ENCODE measurements around the gene ZDHHC13.
A peak's percentile ranks its signal among the peaks of the same experiment; 100 is the strongest.

Gene ZDHHC13

GRCh38 chr11:19076744-19077589, 40.0 kb upstream of the ZDHHC13 start:
- Histone ChIP-seq H3K36me3 (replicated peaks) (no peaks in the 10 kb centered on the region), H3K27me3 (replicated peaks) (peaks cover 3% of the 10 kb centered on the region), H3K4me3 (ENCODE audit: low read depth, low read length) (no peak overlapping the region), H3K27ac (no peak overlapping the region)
- DNase-seq = peak; percentile 48
- in situ Hi-C loops (cut with HindIII; ENCODE audit: low pct_ligation_motif_present, low sequenced_read_pairs) = no loop called here
- peak; percentile 97 for TF ChIP-seq CTCF (IDR thresholded peaks at IDR 0.05; ENCODE audit: low read depth, low read length, missing control alignments)

GRCh38 chr11:19077965-19078364, 39.0 kb upstream of the ZDHHC13 start:
- in situ Hi-C loops (cut with HindIII; ENCODE audit: low pct_ligation_motif_present, low sequenced_read_pairs) = no loop called here
- no peak for TF ChIP-seq CTCF (IDR thresholded peaks at IDR 0.05; ENCODE audit: low read depth, low read length, missing control alignments)
- Histone ChIP-seq H3K36me3 (replicated peaks) (no peaks in the 10 kb centered on the region), H3K27me3 (replicated peaks) (peaks cover 3% of the 10 kb centered on the region), H3K27ac (no peak overlapping the region), H3K4me3 (ENCODE audit: low read depth, low read length) (no peak overlapping the region)
- DNase-seq = no peak

GRCh38 chr11:19079643-19080440, 37.1 kb upstream of the ZDHHC13 start:
- H3K4me3 ChIP-seq (ENCODE audit: low read depth, low read length) = no peak overlapping the region
- no peak for TF ChIP-seq CTCF (IDR thresholded peaks at IDR 0.05; ENCODE audit: low read depth, low read length, missing control alignments)
- H3K27me3 ChIP-seq (replicated peaks) = peaks cover 3% of the 10 kb centered on the region
- no peaks in the 10 kb centered on the region for H3K36me3 ChIP-seq (replicated peaks)
- H3K27ac ChIP-seq = no peak overlapping the region
- in situ Hi-C loops (cut with HindIII; ENCODE audit: low pct_ligation_motif_present, low sequenced_read_pairs) = no loop called here
- no peak for DNase-seq

GRCh38 chr11:19080579-19080993, 36.4 kb upstream of the ZDHHC13 start:
- no peak overlapping the region for H3K4me3 ChIP-seq (ENCODE audit: low read depth, low read length)
- DNase-seq = no peak
- no peaks in the 10 kb centered on the region for H3K36me3 ChIP-seq (replicated peaks)
- peaks cover 3% of the 10 kb centered on the region for H3K27me3 ChIP-seq (replicated peaks)
- in situ Hi-C loops (cut with HindIII; ENCODE audit: low pct_ligation_motif_present, low sequenced_read_pairs) = no loop called here
- no peak overlapping the region for H3K27ac ChIP-seq
- no peak for TF ChIP-seq CTCF (IDR thresholded peaks at IDR 0.05; ENCODE audit: low read depth, low read length, missing control alignments)

- Histone ChIP-seq H3K27ac (no peak overlapping the region), H3K27me3 (replicated peaks) (no peaks in the 10 kb centered on the region), H3K4me3 (ENCODE audit: low read depth, low read length) (no peak overlapping the region), H3K36me3 (replicated peaks) (no peaks in the 10 kb centered on the region)
- no peak for DNase-seq
- no peak for TF ChIP-seq CTCF (IDR thresholded peaks at IDR 0.05; ENCODE audit: low read depth, low read length, missing control alignments)
- in situ Hi-C loops (cut with HindIII; ENCODE audit: low pct_ligation_motif_present, low sequenced_read_pairs) = no loop called here
Measured at GRCh38 chr11:19083166-19083565, 33.8 kb upstream of the ZDHHC13 start.
